GM18858 (cell line): Measurements from ENCODE around the gene HOGA1.

Source experiments
- ATAC-seq: cut with Tn5 transposase; IDR thresholded peaks from one replicate; pipeline ENCODE4 v1.9.1; 2021; ENCODE audit not compliant: unreplicated experiment

HOGA1 gene

GRCh38 chr10:97578171-97578844 lies 5.9 kb upstream of the HOGA1 start:
- no peak for ATAC-seq

GRCh38 chr10:97580421-97581367 lies 3.5 kb upstream of the HOGA1 start:
- ATAC-seq, result no peak

- ATAC-seq, result no peak
These were observed 2.0 kb upstream of the HOGA1 start for GRCh38 chr10:97582169-97582568.

GRCh38 chr10:97583476-97583875 lies 713 bp upstream of the HOGA1 start:
- no peak for ATAC-seq

GRCh38 chr10:97584798-97585438 lies 729 bp downstream of the HOGA1 start:
- ATAC-seq, result no peak

GRCh38 chr10:97585439-97585811 lies 1.2 kb downstream of the HOGA1 start:
- no peak for ATAC-seq

GRCh38 chr10:97587183-97587582 lies 3.0 kb downstream of the HOGA1 start:
- ATAC-seq, result no peak

GRCh38 chr10:97589479-97589878 lies 5.3 kb downstream of the HOGA1 start, which contains the start of gene C10orf62:
C10orf62 (plus strand) TSS chr10:97589721; CDS start chr10:97589898, 177 bp downstream.
- ATAC-seq, result no peak

- ATAC-seq, result no peak
These were observed 6.0 kb downstream of the HOGA1 start for GRCh38 chr10:97590082-97590747.

- no peak for ATAC-seq
These were observed 6.7 kb downstream of the HOGA1 start for GRCh38 chr10:97590748-97591495.

- no peak for ATAC-seq
These were observed 9.2 kb downstream of the HOGA1 start for GRCh38 chr10:97593421-97593820.

GRCh38 chr10:97596101-97597082 lies 12.2 kb downstream of the HOGA1 start:
- no peak for ATAC-seq

GRCh38 chr10:97597778-97598177 lies 13.6 kb downstream of the HOGA1 start:
- ATAC-seq, result no peak

GRCh38 chr10:97598407-97599271 lies 14.4 kb downstream of the HOGA1 start:
- no peak for ATAC-seq

GRCh38 chr10:97599272-97599619 lies 15.1 kb downstream of the HOGA1 start:
- no peak for ATAC-seq

- no peak for ATAC-seq
These were observed 16.4 kb downstream of the HOGA1 start for GRCh38 chr10:97600616-97601015.

- ATAC-seq, result no peak
These were observed 17.4 kb downstream of the HOGA1 start for GRCh38 chr10:97601268-97602215.
